Activated CD4-positive, alpha-beta memory T cell treated with anti-CD3 and anti-CD28 coated beads for 36 hours (primary cell): ENCODE data around the gene ATPAF2. TPM values are rescaled to one million over a fixed set of nuclear protein-coding genes. Genes with fewer than 3 reads are reported as not detected.

Experiments
- CTCF ChIA-PET: fragments of 350-600 bp; sonication (Branson Sonifier 250); formaldehyde crosslinking; loops from one replicate; lab custom pipeline; 2021; ENCODE audit warnings: antibody characterized with exemption, inconsistent platforms; lab: Charles Lee
- POLR2A ChIA-PET: fragments of 350-600 bp; sonication (Branson Sonifier 250); formaldehyde crosslinking; loops from one replicate; lab custom pipeline; 2021; ENCODE audit warnings: antibody characterized with exemption; lab: Charles Lee
- DNase-seq: peaks from one replicate; pipeline ENCODE4 v3.0.0-alpha.2; 2020
- H3K27ac Mint-ChIP-seq: one replicate; pipeline ENCODE4 v1.8.0; 2021; ENCODE audit warnings: mixed read lengths
- H3K27me3 Mint-ChIP-seq: one replicate; pipeline ENCODE4 v1.8.0; 2021; ENCODE audit warnings: mixed read lengths
- H3K36me3 Mint-ChIP-seq: one replicate; pipeline ENCODE4 v1.8.0; 2021; ENCODE audit warnings: mixed read lengths
- H3K4me1 Mint-ChIP-seq: one replicate; pipeline ENCODE4 v1.8.0; 2021; ENCODE audit warnings: low read depth, mixed read lengths
- H3K4me3 Mint-ChIP-seq: one replicate; pipeline ENCODE4 v1.8.0; 2021; ENCODE audit warnings: mild to moderate bottlenecking, mixed read lengths
- H3K9me3 Mint-ChIP-seq: one replicate; pipeline ENCODE4 v1.8.0; 2021; ENCODE audit warnings: mixed read lengths
- intact Hi-C: fragments of 100-400 bp; cut with micrococcal nuclease; formaldehyde crosslinking; loops from one replicate; pipeline ENCODE4 v1.15.1; 2023
- total RNA-seq, 2 experiments: library from RNA; stranded (reverse); gene quantifications; one replicate each; pipeline ENCODE4 v1.2.3, GENCODE V29; 2021

The ATPAF2 gene
- 10 to 100 TPM; 27.5 to 30.0 TPM for total RNA-seq

GRCh38 chr17:18038861-18039534, at the start of gene ATPAF2, which contains the start of gene GID4:
ATPAF2 (minus strand) TSS chr17:18039168; CDS start chr17:18039013, 155 bp downstream.
GID4 (plus strand) TSS chr17:18039408; CDS start chr17:18039465, 57 bp downstream.
- ChIA-PET POLR2A (interaction anchor here (1.7 kb wide), 1 partner anchor 66 kb away, joined by 8 read pairs; the partner anchor contains the start of genes DRC3 and TOM1L2), CTCF (interaction anchor here (0.9 to 1.3 kb wide), 2 partner anchors 144 kb away, joined by 3 read pairs; partner anchors contain the start of gene ALKBH5)
- Mint-ChIP-seq H3K9me3 (no peaks in the 10 kb centered on the region), H3K36me3 (peaks cover 2% of the 10 kb centered on the region), H3K4me3 (peak within 1 kb of the TSS; percentile 92), H3K4me1 (peaks cover 40% of the 10 kb centered on the region), H3K27ac (peak within 1 kb of the TSS; percentile 80), H3K27me3 (no peaks in the 10 kb centered on the region)
- intact Hi-C loops = loop anchor here (1.0 to 10.0 kb wide), 10 partner anchors 47 to 1502 kb away; partner anchors contain the start of genes ALKBH5, DRC3, DRG2 and PEMT
- peak; percentile 100 for DNase-seq

GRCh38 chr17:18087610-18088491, 48.9 kb upstream of the ATPAF2 start, which contains the start of gene DRG2:
DRG2 (plus strand) TSS chr17:18087948; CDS start chr17:18088024, 76 bp downstream.
- H3K9me3 Mint-ChIP-seq = no peaks in the 10 kb centered on the region
- DNase-seq = peak; percentile 93
- intact Hi-C loops = loop anchor here (1.0 to 5.0 kb wide), 2 partner anchors 49 to 94 kb away; partner anchors contain the start of genes ALKBH5, ATPAF2 and GID4
- H3K27ac Mint-ChIP-seq = peak within 1 kb of the TSS; percentile 94
- CTCF ChIA-PET = no interaction called here
- POLR2A ChIA-PET = interaction anchor here (1.0 kb wide), 1 partner anchor 11 kb away, joined by 4 read pairs; no protein-coding TSS in a partner anchor
- peak within 1 kb of the TSS; percentile 99 for H3K4me3 Mint-ChIP-seq
- H3K27me3 Mint-ChIP-seq = no peaks in the 10 kb centered on the region
- peaks cover 25% of the 10 kb centered on the region for H3K4me1 Mint-ChIP-seq
- peaks cover 5% of the 10 kb centered on the region for H3K36me3 Mint-ChIP-seq

GRCh38 chr17:18084256-18084655, 45.3 kb upstream of the ATPAF2 start:
- Mint-ChIP-seq H3K4me3 (no peak overlapping the region), H3K27me3 (peaks cover 6% of the 10 kb centered on the region), H3K9me3 (no peaks in the 10 kb centered on the region), H3K36me3 (no peaks in the 10 kb centered on the region), H3K27ac (no peak overlapping the region), H3K4me1 (peaks cover 13% of the 10 kb centered on the region)
- ChIA-PET POLR2A (no interaction called here), CTCF (no interaction called here)
- intact Hi-C loops = no loop called here
- DNase-seq = no peak

GRCh38 chr17:18079543-18079942, 40.6 kb upstream of the ATPAF2 start:
- no peaks in the 10 kb centered on the region for H3K36me3 Mint-ChIP-seq
- H3K9me3 Mint-ChIP-seq = no peaks in the 10 kb centered on the region
- no peak overlapping the region for H3K4me3 Mint-ChIP-seq
- H3K4me1 Mint-ChIP-seq = no peaks in the 10 kb centered on the region
- intact Hi-C loops = no loop called here
- DNase-seq = no peak
- no peak overlapping the region for H3K27ac Mint-ChIP-seq
- ChIA-PET CTCF (no interaction called here), POLR2A (no interaction called here)
- peaks cover 12% of the 10 kb centered on the region for H3K27me3 Mint-ChIP-seq

DNA sequence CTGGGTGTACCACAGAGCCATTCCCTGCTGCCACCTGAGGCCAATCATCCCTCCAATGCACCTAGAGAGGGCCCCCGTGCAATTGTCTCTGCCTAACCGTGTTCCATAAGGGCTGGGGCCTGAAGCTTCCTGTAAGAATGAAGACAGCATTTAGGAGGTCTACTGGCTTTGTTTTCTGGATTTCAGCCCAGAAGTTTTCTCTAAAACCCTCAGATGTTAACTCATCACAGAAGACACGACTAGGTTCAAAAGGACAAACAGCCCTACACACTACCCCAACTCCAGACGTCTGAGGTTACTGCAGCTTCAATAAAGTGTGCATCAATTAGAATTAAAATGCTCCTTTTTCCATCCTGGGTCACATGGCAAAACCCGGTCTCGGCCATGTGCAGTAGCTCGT, 38.0 kb upstream of the ATPAF2 start:
- Mint-ChIP-seq H3K27ac (no peak overlapping the region), H3K9me3 (no peaks in the 10 kb centered on the region), H3K4me3 (no peak overlapping the region), H3K36me3 (no peaks in the 10 kb centered on the region), H3K27me3 (peaks cover 15% of the 10 kb centered on the region), H3K4me1 (no peaks in the 10 kb centered on the region)
- POLR2A ChIA-PET = no interaction called here
- intact Hi-C loops = no loop called here
- CTCF ChIA-PET = no interaction called here
- no peak for DNase-seq

DNA sequence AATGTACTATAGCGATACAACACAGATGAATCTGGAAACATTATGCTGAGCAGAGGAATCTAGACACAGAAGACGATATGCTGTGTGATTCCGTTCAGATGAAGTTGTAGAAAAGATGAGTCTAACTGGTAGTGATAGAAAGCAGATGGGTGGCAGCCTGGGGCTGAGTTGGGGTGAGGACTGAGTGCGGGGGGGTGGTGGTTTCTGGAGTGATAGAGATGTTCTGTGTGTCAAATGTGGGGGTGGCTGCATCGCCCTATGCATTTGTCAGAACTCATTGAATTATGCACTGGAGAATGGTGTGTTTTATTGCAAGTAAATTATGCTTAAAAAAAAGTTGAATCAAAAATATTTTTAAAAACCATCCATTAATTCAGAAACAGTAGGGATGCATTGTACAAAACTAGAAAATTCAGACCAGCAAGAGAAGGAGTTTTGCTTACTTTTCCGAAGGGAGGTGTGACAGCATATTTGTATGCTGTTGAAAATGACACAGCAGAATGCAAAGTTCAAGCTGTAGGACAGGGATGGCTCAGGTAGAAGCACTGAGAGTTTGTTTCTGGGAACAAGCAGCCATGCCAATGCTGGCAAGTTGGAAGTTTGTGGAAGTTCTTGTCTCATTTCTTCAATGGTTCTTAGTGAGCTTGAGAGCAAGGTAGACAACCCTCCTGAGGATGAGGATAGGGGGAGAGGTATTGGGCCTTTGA, 35.8 kb upstream of the ATPAF2 start:
- ChIA-PET CTCF (no interaction called here), POLR2A (no interaction called here)
- H3K36me3 Mint-ChIP-seq = no peaks in the 10 kb centered on the region
- H3K4me3 Mint-ChIP-seq = no peak overlapping the region
- no peak overlapping the region for H3K27ac Mint-ChIP-seq
- no peak for DNase-seq
- no peaks in the 10 kb centered on the region for H3K9me3 Mint-ChIP-seq
- peaks cover 6% of the 10 kb centered on the region for H3K4me1 Mint-ChIP-seq
- intact Hi-C loops = no loop called here
- peaks cover 15% of the 10 kb centered on the region for H3K27me3 Mint-ChIP-seq

DNA sequence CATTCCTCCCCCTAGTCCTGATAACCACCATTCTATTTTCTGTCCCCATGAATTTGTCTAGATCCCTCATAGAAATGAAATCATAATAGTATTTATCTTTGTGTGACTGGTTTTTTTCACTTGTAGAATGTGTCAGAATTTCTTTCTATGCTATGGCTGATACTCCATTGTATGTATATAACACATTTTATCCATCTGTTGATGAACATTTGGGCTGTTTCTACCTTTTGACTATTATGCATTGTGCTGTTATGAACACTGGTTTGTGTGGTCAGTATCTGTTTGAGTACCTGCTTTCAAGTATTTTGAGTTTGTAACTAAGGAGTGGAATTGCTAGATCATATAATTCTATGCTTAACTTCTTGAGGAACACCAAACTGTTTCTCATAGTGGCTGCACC, 32.8 kb upstream of the ATPAF2 start:
- CTCF ChIA-PET = no interaction called here
- no peaks in the 10 kb centered on the region for H3K36me3 Mint-ChIP-seq

GRCh38 chr17:18070861-18071340, 31.9 kb upstream of the ATPAF2 start:
- no peaks in the 10 kb centered on the region for H3K36me3 Mint-ChIP-seq
- peak; percentile 18 for DNase-seq
- no peak overlapping the region for H3K4me3 Mint-ChIP-seq

More for the DNA sequence above, 32.8 kb upstream of the ATPAF2 start:
- Mint-ChIP-seq H3K9me3 (no peaks in the 10 kb centered on the region), H3K27me3 (peaks cover 7% of the 10 kb centered on the region), H3K4me3 (no peak overlapping the region), H3K27ac (no peak overlapping the region), H3K4me1 (peaks cover 6% of the 10 kb centered on the region)
- DNase-seq = no peak
- POLR2A ChIA-PET = interaction anchor here (1.2 kb wide), 1 partner anchor 10 kb away, joined by 3 read pairs; no protein-coding TSS in a partner anchor
- intact Hi-C loops = no loop called here

GRCh38 chr17:18069101-18069500, 30.1 kb upstream of the ATPAF2 start:
- ChIA-PET CTCF (interaction anchor here (1.2 kb wide), 1 partner anchor 23 kb away, joined by 3 read pairs; no protein-coding TSS in a partner anchor), POLR2A (interaction anchor here (1.5 kb wide), 1 partner anchor 40 kb away, joined by 3 read pairs; no protein-coding TSS in a partner anchor)
- Mint-ChIP-seq H3K4me1 (peaks cover 6% of the 10 kb centered on the region), H3K4me3 (no peak overlapping the region), H3K9me3 (no peaks in the 10 kb centered on the region), H3K27ac (no peak overlapping the region), H3K27me3 (peaks cover 3% of the 10 kb centered on the region), H3K36me3 (peaks cover 5% of the 10 kb centered on the region)
- intact Hi-C loops = no loop called here
- no peak for DNase-seq

More at GRCh38 chr17:18070861-18071340, 31.9 kb upstream of the ATPAF2 start:
- peaks cover 6% of the 10 kb centered on the region for H3K4me1 Mint-ChIP-seq
- H3K27ac Mint-ChIP-seq = no peak overlapping the region
- CTCF ChIA-PET = no interaction called here
- intact Hi-C loops = no loop called here
- H3K27me3 Mint-ChIP-seq = peaks cover 7% of the 10 kb centered on the region
- no peaks in the 10 kb centered on the region for H3K9me3 Mint-ChIP-seq
- POLR2A ChIA-PET = interaction anchor here (1.2 kb wide), 1 partner anchor 11 kb away, joined by 3 read pairs; no protein-coding TSS in a partner anchor

DNA sequence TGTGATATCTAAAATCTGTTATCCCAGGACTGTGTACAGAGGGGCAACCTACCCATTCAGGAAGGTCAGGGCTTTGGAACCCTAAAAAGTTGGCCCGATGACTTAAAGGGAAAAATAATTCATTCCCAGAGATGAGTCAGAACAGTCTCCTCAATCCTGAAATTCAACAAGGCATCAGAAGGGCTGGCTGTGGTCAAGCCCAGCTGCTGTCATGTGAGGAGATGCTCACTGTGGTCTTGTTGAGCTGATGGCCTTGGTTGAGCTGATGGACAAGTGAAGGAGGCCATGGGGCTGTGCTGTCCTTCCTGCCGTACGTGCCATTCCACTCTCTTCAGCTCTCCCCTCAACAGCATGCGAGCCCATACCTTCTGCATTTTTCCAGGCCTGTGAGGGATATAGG, 27.9 kb upstream of the ATPAF2 start:
- no peak for DNase-seq
- Mint-ChIP-seq H3K4me1 (peaks cover 6% of the 10 kb centered on the region), H3K9me3 (no peaks in the 10 kb centered on the region), H3K4me3 (no peak overlapping the region), H3K27ac (no peak overlapping the region), H3K36me3 (peaks cover 5% of the 10 kb centered on the region), H3K27me3 (peaks cover under 1% of the 10 kb centered on the region)
- CTCF ChIA-PET = no interaction called here
- intact Hi-C loops = no loop called here
- POLR2A ChIA-PET = no interaction called here

DNA sequence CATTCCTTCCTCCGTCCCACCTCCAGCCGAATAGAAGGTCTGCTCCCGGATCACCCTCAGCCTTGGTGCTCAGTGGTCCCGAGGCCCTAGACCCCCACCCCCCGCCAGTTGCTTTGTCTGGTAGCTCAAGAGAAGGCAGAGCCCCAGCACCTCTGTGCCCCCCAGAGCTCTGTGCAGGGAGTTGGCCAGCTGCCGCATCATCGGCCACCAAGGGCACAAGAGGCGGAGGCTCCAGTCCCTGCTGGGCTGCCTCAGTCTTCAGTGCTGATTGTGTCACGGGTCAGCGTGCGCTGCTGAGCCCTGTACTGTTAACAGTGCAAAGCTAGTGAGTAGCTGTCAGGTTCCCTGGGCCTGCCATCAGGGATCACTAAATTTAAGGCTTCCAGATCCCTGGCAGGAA, 26.6 kb upstream of the ATPAF2 start:
- H3K27me3 Mint-ChIP-seq = no peaks in the 10 kb centered on the region
- H3K27ac Mint-ChIP-seq = no peak overlapping the region
- ChIA-PET CTCF (no interaction called here), POLR2A (no interaction called here)
- H3K9me3 Mint-ChIP-seq = no peaks in the 10 kb centered on the region
- DNase-seq = no peak
- intact Hi-C loops = no loop called here
- no peaks in the 10 kb centered on the region for H3K4me1 Mint-ChIP-seq
- peaks cover 5% of the 10 kb centered on the region for H3K36me3 Mint-ChIP-seq
- H3K4me3 Mint-ChIP-seq = no peak overlapping the region
